Hematopoietic multipotent progenitor cell treated with erythropoietin and hydrocortisone succinate and interleukin-3 and kit ligand, for 8 days (in vitro differentiated cells): Measurements from ENCODE around the gene OGG1.
"Not testable (repeated sequence)": the region's sequence is repeated elsewhere in the genome, so short reads cannot be mapped to it uniquely, and the experiment has no call there.

Experiments used
- DNase-seq: peaks from one replicate; pipeline ENCODE4 v3.0.0-alpha.2; 2015

The OGG1 gene

DNA sequence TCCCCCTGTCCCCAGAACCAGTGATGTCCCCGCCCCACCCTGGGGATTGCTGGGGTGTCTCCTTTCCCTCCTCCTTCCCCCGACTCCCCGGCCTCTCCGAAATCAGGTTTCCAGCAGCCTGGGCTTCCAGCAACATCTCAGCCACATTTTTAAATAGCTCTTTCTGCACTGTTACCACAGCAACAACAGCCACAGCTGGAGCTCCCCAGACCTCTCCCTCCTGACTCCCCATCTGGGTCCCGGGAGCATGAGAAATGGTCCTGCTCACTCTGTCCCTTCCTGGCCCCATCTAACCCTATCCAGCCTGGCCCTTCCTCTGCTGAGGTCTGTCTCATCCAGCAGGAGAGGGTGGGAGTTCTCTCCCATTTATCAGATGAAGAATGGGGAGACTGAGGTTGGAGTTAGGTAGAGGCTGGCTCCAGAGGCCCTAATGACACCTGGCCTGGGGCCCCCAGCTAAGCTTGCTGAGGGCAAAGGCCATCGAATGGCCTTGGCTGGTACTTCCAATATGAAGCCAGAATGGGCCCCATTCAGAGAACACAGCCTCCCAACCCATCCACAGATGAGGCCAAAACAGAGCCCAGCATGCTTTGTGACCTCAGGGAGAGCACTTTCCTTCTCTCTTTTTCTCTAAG, 18.5 kb downstream of the OGG1 start:
- no peak for DNase-seq

DNA sequence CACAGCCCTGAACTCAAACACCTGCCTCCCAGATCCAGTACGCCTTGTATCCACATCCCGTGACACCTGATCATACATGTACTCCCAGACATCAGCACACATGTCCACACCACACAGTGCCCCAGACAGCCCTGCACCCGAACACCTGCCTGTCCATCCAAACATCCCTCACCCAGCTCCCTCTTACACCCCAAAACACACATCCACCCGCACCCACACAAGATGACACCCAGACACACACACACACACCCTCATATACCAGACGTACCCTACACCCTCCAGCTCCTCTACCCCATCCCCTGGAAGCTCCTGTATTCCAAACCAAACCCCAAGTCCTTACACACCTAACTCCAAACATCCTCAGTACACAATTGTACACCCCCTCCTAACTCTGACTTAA, 19.3 kb downstream of the OGG1 start:
- no peak for DNase-seq

DNA sequence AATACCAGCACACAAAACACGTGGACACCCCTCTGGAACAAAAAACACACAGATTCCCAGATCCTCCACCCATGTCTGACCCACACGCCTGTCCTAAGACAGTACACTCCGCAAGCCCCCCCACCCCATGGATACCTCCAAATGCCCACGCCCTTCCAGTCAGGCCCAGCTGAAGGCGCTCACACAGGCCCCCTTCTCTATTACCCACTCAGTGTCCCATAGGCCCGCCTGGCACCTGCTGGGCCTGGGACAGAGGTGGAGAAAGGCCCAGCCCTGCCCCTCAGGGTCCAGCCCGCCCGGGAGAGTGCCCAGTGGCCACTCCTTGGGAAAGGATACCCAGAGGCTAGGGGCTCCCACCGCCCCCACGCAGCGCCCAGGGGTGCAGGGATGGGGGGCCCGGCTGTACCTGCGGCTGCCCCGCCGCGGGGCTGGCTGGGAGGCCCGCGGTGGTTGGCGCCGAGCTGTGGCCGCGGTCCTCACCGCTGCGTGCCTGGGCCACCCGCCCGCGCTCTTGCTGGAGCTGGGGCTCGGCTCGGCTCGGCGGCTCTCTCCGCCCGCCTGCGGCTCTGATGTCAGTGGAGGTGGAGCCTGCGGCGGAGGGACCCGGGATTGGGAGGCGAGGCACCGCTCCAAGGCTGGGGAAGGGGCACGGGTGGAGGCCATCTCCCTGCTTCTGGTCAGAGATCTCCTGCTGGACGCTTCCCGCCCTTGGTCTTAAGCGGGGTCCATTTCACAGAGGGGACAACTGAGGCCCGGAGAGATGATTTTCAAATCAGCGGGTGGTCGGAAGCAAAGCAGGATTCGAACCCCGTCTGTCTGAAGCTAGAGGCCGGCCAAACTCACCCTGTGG, 19.9 kb downstream of the OGG1 start, which contains the start of gene CAMK1:
Gene CAMK1 (minus strand): TSS at position 522 of the 850 bp plus-strand sequence. CDS start 2,198 bp downstream, outside the sequence.
- peak; percentile 50 for DNase-seq

DNA sequence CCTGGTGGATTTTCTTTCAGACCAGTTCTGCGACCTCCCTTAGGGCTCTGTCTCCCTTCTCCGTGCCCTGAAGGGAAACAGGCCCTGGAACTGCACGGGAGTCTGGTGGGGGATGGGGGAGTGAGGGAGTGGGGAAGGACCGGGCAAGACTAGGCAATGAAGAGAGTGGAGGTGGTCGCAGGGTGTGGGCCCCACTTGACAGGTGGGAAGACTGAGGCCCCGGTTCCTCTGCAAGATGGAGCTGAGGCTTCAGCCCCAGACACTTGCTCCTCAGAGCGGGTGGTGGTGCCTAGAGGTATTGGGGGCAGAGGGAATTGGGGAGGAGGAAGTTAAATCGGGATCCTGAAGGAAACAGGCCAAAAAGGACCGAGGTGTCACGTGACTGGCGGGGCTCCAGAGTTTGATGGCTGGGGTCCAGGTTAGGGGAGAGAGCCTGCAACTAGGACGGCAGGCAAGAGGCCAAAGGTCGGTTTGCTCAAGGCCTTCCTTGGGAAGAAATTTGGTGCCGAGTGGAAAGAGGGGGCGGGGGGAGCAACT, 20.6 kb downstream of the OGG1 start:
- DNase-seq = no peak

DNA sequence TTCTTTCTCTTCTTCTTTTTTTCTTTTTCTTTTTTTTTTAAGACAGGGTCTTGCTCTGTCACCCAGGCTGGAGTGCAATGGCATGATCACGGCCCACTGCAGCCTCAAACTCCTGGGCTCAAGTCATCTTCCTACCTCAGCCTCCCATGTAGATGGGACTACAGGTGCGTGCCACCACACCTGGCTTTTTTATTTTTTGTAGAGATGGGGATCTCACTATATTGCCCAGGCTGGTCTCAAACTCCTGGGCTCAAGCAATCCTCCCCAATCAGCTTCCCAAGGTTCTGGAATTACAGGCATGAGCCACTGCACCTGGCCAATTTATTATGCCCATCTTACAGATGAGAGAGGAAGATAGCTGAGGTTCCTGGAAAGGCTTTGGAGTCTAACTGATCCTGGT, 21.3 kb downstream of the OGG1 start:
- DNase-seq = not testable (repeated sequence)

DNA sequence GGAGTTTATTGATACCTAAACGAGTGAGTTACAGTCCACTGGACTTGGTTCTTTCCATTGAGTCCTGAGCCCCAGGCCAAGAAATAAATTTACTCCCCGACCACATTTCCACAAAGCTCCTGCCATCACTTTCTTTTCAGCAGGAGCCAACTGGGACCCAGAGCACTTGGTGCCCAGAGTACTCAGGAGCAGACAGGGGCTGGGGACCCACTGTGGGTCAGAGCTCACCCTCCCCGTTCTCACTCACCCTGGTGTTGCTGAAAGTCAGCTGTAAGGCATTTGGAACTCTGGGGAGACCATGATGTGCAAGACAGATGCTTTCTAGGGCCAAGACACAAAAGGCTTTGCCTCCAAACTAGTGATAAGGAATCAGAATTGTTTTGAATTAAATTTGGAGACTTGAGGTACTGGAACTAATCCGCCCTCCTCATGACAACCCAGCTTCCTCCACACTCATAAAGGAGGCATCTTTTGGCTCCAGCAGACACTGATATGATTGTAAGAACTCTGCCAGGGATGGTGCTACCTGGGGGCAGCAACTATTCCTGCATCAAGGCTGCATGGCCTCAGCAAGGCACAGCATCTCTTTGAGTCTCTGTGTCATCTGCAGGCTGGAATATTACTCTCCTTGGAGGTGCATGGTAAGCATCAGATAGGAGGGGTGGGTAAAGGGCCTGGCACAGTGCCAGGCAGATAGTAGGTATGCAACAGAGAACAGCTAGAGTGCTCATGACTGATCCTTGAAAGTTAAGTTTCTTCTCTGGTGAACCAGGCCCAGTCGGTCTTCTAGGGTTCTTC, 27.3 kb downstream of the OGG1 start:
- DNase-seq = peak; percentile 66

DNA sequence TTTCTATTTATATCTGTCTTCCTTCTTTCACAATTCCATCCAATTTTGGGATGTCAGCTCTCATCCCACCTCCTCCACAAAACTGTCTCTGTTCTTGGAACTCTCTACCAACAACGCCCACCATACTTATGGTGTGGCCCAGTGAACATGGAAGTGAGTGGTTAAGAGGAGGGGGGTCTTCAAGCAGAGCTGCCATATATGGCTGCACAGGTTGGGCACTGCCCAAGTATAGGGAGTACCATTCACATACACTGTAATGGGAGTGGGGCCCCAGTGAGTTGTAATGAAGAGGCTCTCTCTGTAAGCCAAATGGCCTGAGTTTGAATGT, 27.9 kb downstream of the OGG1 start:
- DNase-seq = no peak

DNA sequence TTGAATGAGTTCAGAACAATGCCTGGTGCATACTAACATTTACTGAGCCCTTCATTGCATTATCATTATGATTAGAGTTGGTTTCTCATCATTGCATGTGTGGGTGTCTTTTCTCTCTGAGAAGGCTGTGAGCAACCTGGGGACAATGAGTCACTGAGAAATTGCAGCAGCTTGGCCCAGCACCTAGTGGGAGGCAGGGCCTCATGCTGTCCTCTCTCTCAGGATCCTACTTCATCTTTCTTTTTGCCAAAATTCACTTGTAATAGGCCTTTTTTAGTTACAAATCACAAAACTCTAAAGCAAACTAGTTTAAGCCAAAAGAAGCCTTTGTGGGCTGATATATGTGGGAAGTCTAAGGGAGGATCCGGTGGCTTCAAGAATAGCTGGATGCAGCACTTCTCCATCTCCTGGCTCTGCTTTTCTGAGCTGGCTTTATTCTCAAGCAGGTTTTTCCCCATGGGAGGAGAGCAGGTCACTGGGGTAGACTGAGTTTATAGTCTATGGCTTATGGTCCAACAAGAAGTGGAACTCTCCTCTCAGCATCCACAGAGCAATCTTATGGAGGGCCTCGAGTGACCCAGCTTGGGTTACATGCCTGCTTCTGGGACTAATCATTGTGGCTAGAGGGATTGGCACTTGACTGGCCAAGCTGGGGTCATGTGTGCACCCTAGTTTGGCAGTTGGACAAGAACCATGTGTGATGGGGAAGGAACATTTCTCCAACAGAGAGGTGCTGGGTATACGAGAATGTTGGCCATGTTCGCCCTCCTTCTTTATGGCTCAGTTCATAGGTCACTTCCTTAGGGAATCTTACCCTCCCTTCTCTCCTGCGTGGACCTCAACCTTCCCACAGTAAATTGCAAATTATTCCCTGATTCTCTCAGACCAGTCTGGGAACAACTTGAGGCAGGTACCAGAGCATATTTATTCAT, 28.7 kb downstream of the OGG1 start:
- no peak for DNase-seq

DNA sequence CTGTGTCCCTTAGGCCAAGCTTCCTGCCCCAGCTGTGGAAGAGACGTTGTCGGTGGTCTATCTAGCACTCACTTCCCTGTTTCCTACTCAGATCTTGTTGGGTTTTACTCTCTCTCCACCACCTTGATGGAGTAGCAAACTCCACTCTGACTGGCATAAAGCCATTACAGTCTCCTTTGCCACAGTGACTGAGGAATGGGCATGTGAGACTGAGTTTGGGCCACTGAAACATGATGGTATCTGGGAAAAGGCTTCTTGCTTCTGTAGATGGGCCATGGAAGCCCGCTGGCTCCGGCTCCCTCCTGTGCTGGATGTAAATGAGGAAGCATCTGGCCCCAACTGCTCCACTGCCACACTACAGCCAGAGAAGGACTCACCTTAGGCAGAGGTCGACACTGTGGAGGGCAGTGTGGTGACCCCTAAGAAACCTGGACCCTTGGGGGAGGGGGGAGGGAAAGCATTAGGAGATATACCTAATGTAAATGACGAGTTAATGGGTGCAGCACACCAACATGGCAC, 29.4 kb downstream of the OGG1 start:
- DNase-seq = no peak

DNA sequence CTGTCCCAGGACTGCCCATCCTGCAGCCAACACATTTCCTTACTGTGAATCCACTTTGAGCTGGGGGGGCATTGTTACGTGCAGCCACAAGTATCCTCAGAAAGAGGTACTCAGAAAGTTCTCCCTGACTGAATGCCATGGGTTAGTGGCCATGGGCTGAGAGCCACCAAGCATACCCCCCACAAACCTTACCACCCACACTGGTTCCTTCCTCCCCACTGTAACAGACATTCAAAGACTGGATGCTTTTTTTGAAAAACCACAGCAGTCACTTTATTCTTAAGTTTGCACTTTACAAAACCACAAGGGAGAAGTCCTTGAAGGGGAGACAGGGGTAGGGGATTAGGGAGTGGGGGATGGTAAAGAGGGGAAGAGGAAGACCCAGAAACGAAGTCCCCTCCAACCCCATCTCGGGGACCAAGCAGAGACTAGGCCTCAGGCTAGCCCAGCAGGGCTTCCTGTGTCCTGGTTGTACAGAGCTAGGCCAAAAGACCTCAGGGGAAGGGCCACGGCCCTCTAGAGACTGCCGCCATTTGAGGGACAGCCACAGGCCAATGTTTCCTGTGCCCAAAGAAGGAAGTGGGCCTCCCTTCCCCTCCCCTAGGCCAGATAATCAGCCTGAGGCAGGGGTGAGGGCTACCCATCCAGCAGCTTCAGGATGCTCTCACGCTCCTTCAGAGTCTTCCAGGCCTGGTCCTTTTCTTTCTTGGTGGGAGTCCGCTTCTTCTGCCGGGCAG, 30.1 kb downstream of the OGG1 start:
- DNase-seq = peak; percentile 50

DNA sequence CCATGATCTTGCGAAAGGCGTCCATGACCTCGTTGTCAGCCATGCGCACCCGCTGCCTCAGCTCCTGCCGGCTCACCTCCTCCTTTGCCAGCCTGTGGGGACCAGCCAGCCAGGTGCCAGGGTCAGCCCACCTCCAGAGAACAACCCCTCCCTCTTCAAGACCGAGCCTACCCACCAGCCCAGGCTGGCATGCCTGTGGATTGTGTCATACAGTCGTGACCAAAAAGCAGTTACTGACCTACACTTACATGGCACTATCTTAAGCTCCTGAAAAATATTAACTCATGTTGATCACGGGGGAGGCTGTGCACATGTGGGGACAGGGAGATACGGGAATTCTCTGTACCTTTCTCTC, 30.7 kb downstream of the OGG1 start:
- DNase-seq = no peak

DNA sequence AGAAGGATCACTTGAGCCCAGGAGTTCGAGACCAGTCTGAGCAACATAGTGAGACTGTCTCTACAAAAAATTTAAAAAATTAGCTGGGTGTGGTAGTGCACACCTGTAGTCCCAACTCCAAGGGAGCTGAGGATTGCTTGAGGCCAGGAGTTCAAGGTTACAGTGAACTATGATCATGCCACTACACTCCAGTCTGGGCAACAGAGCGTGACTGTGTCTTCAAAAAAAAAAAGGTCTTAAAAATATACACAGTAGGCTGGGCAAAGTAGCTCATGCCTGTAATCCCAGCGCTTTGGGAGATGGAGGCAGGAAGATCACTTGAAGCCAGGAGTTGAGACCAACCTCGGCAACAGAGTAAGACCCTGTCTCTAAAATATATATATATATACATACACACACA, 31.2 kb downstream of the OGG1 start:
- no peak for DNase-seq

DNA sequence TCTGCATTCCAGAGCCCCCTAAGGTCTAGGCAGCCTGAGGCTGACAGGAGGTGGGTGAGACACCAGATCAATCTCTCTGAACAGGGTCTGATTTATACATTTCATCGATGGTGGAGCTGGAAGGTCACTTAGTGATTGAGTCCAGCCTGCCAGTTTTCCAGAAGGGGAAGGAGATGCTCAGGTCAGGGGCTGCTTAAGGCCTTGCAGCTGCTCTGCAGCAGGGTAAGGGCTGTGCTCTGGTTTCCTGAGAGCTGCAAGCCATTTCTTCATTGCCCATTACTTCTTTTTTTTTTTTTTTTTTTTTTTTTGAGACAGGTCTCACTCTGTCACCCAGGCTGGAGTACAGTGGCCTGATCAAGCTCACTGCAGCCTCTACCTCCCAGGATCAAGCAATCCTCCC, 31.8 kb downstream of the OGG1 start:
- no peak for DNase-seq

DNA sequence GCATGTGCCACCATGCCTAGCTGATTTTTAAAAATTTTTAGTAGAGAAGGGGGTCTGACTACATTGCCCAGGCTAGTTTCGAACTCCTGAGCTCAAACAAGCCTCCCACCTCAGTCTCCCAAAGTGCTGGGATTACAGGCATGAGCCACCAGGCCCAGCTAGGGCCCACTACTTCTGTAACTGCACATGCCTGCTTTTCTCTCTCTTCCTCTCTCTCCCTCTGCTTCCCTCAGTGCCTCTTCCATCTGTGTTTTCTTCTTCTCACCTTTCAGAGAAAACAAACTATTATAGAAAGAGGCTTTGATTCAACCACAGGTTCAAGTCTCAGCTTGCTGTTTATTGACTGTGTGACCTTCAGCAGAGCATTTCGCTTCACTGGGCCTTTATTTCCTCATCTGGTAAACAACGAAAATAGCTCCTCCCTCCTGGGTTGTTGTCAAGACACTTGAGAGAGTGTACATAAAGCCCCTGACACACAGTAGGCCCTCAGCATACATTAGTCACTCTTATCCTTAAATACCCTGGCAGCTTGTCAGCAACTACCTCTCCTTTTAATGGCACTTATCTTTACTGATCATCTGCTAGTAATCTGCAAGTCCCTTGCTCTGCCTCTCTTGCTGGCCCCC, 32.3 kb downstream of the OGG1 start:
- peak; percentile 71 for DNase-seq

DNA sequence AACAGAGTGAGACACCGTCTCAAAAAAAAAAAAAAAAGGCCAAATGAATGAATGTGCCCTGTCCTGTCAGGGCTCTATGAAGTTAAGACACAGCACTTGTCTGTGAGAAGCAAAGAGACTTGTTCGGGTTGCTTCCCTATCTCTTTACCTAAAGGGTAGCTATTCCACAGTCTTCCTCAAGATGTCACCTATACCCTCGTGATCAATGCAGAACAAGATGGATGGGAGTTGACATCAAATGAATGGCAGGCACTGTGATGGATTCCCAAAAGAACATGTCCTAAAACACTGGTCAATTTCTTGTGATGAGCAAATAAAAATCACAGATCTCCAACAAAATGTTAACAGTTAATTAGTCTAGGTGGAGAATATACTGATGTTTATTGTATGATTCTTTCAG, 33.0 kb downstream of the OGG1 start:
- peak; percentile 53 for DNase-seq

DNA sequence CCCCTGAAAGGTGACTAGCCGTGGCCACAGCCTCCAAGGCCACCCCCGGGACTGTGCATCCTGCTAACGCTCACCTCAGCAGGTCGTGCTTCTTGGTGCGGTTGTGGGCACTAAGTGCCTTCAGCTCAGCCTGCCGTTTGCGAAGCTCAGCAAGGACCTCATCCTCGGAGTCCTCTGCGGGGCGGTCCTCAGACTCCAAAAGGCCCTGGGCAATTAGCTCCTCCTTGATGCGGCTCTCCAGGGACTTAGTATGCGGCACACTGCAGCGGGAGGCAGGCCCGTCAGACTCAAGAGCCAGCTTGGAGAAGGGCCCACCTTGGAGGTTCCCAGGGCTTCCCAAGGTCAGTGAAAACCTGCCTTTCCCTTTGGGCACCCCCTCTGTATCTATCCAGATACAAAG, 34.2 kb downstream of the OGG1 start:
- DNase-seq = no peak

DNA sequence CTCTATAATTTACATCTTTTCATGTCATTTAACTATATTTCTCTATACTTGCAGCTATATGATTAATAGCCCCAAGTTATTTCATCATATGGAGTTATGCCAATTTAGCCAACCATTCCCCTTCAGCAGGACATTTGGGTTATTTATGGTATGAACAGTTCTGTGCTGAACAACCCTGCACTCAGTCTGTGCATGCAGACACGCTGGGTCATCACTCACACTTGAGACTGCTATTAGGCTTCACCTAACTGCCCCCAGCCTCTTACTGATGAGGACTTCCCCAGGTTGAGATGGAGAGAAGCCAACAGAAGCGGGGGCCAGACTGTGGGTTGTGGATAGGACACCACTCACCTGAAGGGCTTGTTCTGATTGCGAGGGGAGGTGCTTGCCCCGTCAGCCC, 35.2 kb downstream of the OGG1 start:
- no peak for DNase-seq

DNA sequence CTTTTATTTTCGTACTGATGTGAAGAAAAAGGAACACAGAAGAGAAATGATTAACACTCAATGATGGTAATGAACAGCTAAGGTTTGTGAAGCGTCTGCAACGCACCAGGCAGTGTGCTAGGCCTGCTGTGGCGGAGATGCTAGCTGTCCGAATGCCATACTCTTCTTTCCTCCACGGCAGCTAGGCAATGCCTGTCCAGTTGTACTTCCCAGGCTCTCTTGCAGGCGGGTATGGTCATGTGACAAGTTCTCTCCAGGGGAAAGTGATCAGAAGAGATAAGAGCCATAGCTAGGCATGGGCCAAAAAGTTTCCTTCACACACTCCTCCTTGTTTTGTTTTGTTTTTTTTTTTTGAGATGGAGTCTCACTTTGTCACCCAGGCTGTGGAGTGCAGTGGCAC, 35.9 kb downstream of the OGG1 start:
- peak; percentile 66 for DNase-seq

DNA sequence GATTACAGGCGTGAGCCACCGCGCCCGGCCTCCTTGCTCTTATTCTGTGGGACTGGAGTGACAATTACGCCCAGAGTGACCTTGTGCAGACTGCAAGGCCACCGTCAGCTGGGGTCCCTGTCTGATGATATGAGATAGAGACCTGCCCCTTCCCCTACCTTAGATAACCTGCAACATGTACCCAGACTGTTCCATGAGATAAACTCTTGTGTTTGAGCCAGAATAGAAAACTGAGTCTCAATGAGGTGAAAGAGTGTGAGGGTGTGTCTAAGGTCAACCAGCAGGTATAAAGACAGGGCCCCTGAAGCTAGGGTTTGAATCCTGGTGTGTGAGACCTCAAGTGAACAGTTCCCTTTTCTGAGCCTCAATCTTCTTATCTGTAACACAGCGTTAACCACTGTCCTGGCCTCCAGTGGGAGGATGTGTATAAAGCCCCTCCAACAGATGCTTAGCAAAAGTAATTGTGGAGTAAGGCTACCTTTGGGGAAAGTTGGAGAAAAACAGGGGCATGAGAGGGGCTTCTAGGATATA, 36.5 kb downstream of the OGG1 start:
- peak; percentile 51 for DNase-seq

DNA sequence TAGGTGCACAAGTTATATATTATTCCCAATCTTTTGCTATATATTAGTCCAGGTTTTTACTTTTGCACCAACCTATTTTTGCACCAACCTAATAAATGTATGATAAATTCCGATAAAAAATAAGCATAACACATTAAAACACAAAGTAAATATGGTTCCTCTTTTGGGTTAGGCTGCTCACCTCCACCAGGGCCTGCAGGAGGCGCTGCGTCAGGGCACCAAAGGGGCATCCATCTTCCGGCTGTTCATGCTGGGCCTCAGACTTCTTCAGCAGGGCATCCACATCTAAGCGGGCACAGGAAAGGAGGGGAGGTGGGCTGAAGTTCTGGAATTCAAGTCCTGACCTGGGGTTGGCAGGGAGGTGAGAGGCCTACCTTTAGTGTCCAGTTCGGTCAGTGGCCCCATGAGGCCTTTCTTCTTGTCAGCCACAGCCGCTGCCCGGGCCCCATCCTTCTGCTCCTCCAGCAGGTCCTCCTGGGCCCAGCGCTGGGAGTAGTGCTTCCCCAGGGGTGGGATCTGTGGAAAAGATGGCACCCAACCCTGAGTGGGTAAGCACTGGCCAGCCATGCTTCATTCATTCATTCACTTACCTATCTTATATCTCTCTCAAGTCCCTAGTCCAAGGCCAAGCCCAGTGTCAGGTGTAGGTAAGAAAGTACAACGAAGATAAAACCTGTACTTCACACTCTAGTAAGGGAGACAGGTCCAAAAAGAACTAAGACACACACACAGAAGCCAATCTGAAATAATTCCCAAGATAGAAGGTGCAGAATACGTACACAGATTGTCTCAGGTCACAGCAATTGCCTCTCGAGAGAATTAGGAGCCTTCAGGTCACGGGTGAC, 37.3 kb downstream of the OGG1 start:
- DNase-seq = peak; percentile 31
